NT2/D1 (cell line): ENCODE results near the gene NTRK3.

Source experiments
- YY1 ChIP-seq: IDR thresholded peaks from 2 replicates; pipeline ENCODE4 v1.6.1; 2011; ENCODE audit not compliant: insufficient read length, insufficient read depth
- ZNF274 ChIP-seq: IDR thresholded peaks from 2 replicates; pipeline ENCODE4 v1.6.1; 2011; ENCODE audit warnings: mild to moderate bottlenecking, low read depth, low read length

GRCh38 chr15:88043396-88043795, 213.1 kb downstream of the NTRK3 start:
- TF ChIP-seq ZNF274 (no peak), YY1 (no peak)
